OCI-LY1 (cell line): ENCODE measurements around the gene LAMTOR2.

ENCODE experiments used
- H2AFZ ChIP-seq: fragments of 200-600 bp; sonication (generic), shearing (Covaris generic); 2 replicates; pipeline ENCODE4 v1.6.0; 2014; ENCODE audit warnings: antibody characterized with exemption, mild to moderate bottlenecking, low read length
- H3F3A ChIP-seq: fragments of 200-600 bp; sonication (generic), shearing (Covaris generic); 2 replicates; pipeline ENCODE4 v1.6.0; 2014; ENCODE audit warnings: mild to moderate bottlenecking, antibody characterized with exemption, low read length, moderate library complexity; ENCODE audit not compliant: insufficient read depth
- H3K27ac ChIP-seq: fragments of 200-600 bp; sonication (generic); 2 replicates; pipeline ENCODE4 v1.5.1; 2014; ENCODE audit warnings: low read length, mixed run types, mild to moderate bottlenecking, low read depth; ENCODE audit not compliant: poor library complexity, severe bottlenecking
- H3K27me3 ChIP-seq: fragments of 200-600 bp; sonication (generic); 2 replicates; pipeline ENCODE4 v1.6.0; 2014; ENCODE audit warnings: antibody characterized with exemption, mild to moderate bottlenecking, low read length, moderate library complexity; ENCODE audit not compliant: insufficient read depth
- H3K36me3 ChIP-seq: fragments of 200-600 bp; sonication (generic); 2 replicates; pipeline ENCODE4 v1.6.1; 2014; ENCODE audit warnings: mild to moderate bottlenecking, antibody characterized with exemption, low read length, moderate library complexity, mixed read lengths; ENCODE audit not compliant: insufficient read depth
- H3K4me1 ChIP-seq: fragments of 200-600 bp; sonication (generic); 2 replicates; pipeline ENCODE4 v1.5.1; 2014; ENCODE audit warnings: mild to moderate bottlenecking, low read length, moderate library complexity; ENCODE audit not compliant: insufficient read depth, severe bottlenecking
- H3K4me2 ChIP-seq: fragments of 200-600 bp; sonication (generic), shearing (Covaris generic); 2 replicates; pipeline ENCODE4 v1.6.1; 2014; ENCODE audit warnings: low read length
- H3K4me3 ChIP-seq: fragments of 200-600 bp; sonication (generic); 2 replicates; pipeline ENCODE4 v1.5.1; 2014; ENCODE audit warnings: low read length, low read depth, mild to moderate bottlenecking, mixed read lengths; ENCODE audit not compliant: poor library complexity, severe bottlenecking
- H3K79me2 ChIP-seq: fragments of 200-600 bp; shearing (Covaris generic); 2 replicates; pipeline ENCODE4 v1.6.1; 2016; ENCODE audit warnings: mixed run types, low read length, mixed read lengths; ENCODE audit not compliant: insufficient read depth
- H3K9ac ChIP-seq: fragments of 200-600 bp; sonication (generic), shearing (Covaris generic); 2 replicates; pipeline ENCODE4 v1.6.1; 2014; ENCODE audit warnings: mild to moderate bottlenecking, low read length, mixed read lengths
- H3K9me2 ChIP-seq: fragments of 200-600 bp; sonication (generic), shearing (Covaris generic); 2 replicates; pipeline ENCODE4 v1.6.1; 2014; ENCODE audit warnings: low read depth, mild to moderate bottlenecking, low read length, mixed read lengths
- H3K9me3 ChIP-seq: fragments of 200-600 bp; shearing (Covaris generic); 2 replicates; pipeline ENCODE4 v1.6.1; 2014; ENCODE audit warnings: low read length, mixed read lengths
- H4K20me1 ChIP-seq: fragments of 200-600 bp; sonication (generic), shearing (Covaris generic); 2 replicates; pipeline ENCODE4 v1.6.0; 2016; ENCODE audit warnings: mild to moderate bottlenecking, low read length; ENCODE audit not compliant: insufficient read depth
- EZH2 ChIP-seq: fragments of 200-600 bp; sonication (generic), shearing (Covaris generic); IDR thresholded peaks from 2 replicates; pipeline ENCODE4 v1.8.0; 2017; ENCODE audit warnings: borderline replicate concordance, mixed run types, mild to moderate bottlenecking, antibody characterized with exemption, low read length, moderate library complexity, mixed read lengths
- TF ChIP-seq, protein P1 (sequence below): fragments of 200-600 bp; sonication (generic), shearing (Covaris generic); IDR thresholded peaks from 2 replicates; pipeline ENCODE4 v1.5.1; 2017; ENCODE audit warnings: mild to moderate bottlenecking, antibody characterized with exemption, low read length, moderate library complexity, mixed read lengths

Gene LAMTOR2

GRCh38 chr1:156019946-156020292 lies 34.7 kb upstream of the LAMTOR2 start:
- H3K27ac ChIP-seq, result no peak overlapping the region
- H2AFZ ChIP-seq, result no peak overlapping the region
- no peaks in the 10 kb centered on the region for H3K27me3 ChIP-seq
- H3K9me2 ChIP-seq, result no peaks in the 10 kb centered on the region
- H3K4me3 ChIP-seq, result peak overlapping the region; percentile 88
- H3K4me2 ChIP-seq, result peak overlapping the region; percentile 94
- no peaks in the 10 kb centered on the region for H4K20me1 ChIP-seq
- TF ChIP-seq EZH2, result no peak
- TF ChIP-seq, protein P1, sequence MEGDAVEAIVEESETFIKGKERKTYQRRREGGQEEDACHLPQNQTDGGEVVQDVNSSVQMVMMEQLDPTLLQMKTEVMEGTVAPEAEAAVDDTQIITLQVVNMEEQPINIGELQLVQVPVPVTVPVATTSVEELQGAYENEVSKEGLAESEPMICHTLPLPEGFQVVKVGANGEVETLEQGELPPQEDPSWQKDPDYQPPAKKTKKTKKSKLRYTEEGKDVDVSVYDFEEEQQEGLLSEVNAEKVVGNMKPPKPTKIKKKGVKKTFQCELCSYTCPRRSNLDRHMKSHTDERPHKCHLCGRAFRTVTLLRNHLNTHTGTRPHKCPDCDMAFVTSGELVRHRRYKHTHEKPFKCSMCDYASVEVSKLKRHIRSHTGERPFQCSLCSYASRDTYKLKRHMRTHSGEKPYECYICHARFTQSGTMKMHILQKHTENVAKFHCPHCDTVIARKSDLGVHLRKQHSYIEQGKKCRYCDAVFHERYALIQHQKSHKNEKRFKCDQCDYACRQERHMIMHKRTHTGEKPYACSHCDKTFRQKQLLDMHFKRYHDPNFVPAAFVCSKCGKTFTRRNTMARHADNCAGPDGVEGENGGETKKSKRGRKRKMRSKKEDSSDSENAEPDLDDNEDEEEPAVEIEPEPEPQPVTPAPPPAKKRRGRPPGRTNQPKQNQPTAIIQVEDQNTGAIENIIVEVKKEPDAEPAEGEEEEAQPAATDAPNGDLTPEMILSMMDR, result no peak
- peak overlapping the region; percentile 83 for H3K9ac ChIP-seq
- H3K79me2 ChIP-seq, result peaks cover 10% of the 10 kb centered on the region
- peaks cover 39% of the 10 kb centered on the region for H3K36me3 ChIP-seq
- H3F3A ChIP-seq, result no peaks in the 10 kb centered on the region
- H3K4me1 ChIP-seq, result peaks cover 12% of the 10 kb centered on the region
- no peaks in the 10 kb centered on the region for H3K9me3 ChIP-seq

DNA sequence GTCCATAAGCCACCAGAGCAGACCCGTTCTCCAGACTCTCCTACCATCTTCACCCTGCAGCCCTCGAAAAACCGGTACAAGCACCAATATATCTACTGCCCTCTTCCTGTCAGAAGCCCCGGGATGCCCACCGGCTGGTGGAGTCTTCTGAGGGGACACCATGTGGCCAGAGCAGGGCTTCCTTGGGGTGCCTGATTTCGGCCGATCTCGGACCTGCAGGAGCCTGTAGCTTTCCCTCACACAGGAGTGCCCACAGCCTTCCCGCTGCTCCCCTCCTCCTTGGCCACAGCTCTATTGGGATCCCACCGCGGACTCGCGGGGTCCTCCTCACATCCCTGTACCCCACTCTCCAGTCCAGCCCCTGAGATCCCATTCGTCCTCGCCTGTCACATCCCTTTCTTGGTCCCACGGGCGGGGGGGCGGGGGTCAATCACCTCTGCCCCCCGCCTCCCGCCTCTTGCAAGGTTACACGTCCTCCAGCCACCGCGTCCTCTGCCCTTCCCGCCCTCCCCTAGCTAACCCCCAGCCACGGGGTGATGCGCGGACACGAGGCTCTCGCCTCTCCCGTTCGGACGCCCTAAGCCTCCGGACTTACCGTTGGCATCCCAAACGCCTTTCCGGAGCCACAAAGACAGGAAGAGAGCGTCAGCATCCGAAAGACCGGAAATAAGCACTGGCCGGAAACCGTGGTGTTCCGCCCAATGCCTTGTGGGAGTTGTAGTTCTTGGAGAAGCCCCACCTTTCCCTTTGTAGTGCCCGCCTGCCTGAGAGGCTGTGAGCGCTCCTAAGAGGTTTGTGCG lies 34.1 kb upstream of the LAMTOR2 start, which contains the start of gene SSR2:
SSR2 (minus strand) TSS at position 659 of the 800 bp plus-strand sequence. CDS start 784 bp downstream, outside the sequence.
- no peak for TF ChIP-seq EZH2
- TF ChIP-seq, protein P1, result no peak; the same call in 1 of the 2 replicates
- Histone ChIP-seq H3K79me2 (peaks cover 10% of the 10 kb centered on the region), H3K4me1 (peaks cover 12% of the 10 kb centered on the region), H3K9me3 (no peaks in the 10 kb centered on the region), H3F3A (no peaks in the 10 kb centered on the region), H3K27ac (no peak within 1 kb of the TSS), H3K36me3 (peaks cover 36% of the 10 kb centered on the region), H2AFZ (peak within 1 kb of the TSS; percentile 99), H3K9me2 (no peaks in the 10 kb centered on the region), H3K9ac (peak within 1 kb of the TSS; percentile 83), H3K4me2 (peak within 1 kb of the TSS; percentile 94), H3K4me3 (peak within 1 kb of the TSS; percentile 88), H3K27me3 (no peaks in the 10 kb centered on the region), H4K20me1 (no peaks in the 10 kb centered on the region)

GRCh38 chr1:156021093-156021428 lies 33.5 kb upstream of the LAMTOR2 start:
- H3K36me3 ChIP-seq, result peaks cover 31% of the 10 kb centered on the region
- H4K20me1 ChIP-seq, result no peaks in the 10 kb centered on the region
- no peaks in the 10 kb centered on the region for H3K9me2 ChIP-seq
- peaks cover 12% of the 10 kb centered on the region for H3K4me1 ChIP-seq
- no peak overlapping the region for H3K27ac ChIP-seq
- peaks cover 10% of the 10 kb centered on the region for H3K79me2 ChIP-seq
- H3K9me3 ChIP-seq, result no peaks in the 10 kb centered on the region
- peak overlapping the region; percentile 88 for H3K4me3 ChIP-seq
- H3K4me2 ChIP-seq, result peak overlapping the region; percentile 94
- H3K9ac ChIP-seq, result peak overlapping the region; percentile 83
- no peak for TF ChIP-seq EZH2
- no peaks in the 10 kb centered on the region for H3K27me3 ChIP-seq
- H3F3A ChIP-seq, result no peaks in the 10 kb centered on the region
- H2AFZ ChIP-seq, result peak overlapping the region; percentile 99

DNA sequence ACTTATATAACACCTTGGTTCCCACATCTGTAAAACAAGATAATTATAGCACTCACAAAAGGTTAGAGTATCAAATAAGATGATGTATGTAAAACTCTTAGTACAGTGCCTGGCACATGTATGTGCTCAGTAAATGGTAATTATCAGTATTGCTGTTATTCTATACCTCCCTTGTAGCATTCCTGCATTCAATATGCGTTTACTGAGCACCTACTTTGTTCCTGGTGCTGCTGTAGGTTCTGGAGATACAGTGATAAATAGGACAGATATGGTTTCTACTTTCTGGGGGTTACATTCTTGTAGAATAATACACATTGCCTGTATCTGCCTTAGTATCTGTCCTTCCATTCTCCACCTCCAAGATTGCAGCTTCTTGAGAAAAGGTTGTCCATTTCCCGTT lies 32.6 kb upstream of the LAMTOR2 start:
- Histone ChIP-seq H3K4me2 (no peak overlapping the region), H3K79me2 (peaks cover 10% of the 10 kb centered on the region), H3K9me2 (no peaks in the 10 kb centered on the region), H3K27ac (no peak overlapping the region), H2AFZ (no peak overlapping the region), H3K27me3 (no peaks in the 10 kb centered on the region), H3K36me3 (peaks cover 22% of the 10 kb centered on the region), H3K9me3 (no peaks in the 10 kb centered on the region), H4K20me1 (no peaks in the 10 kb centered on the region), H3K4me1 (peaks cover 12% of the 10 kb centered on the region), H3K4me3 (no peak overlapping the region), H3K9ac (no peak overlapping the region), H3F3A (no peaks in the 10 kb centered on the region)
- TF ChIP-seq, protein P1, result no peak
- TF ChIP-seq EZH2, result no peak
